Adrenal gland (tissue), 5 donors: ENCODE measurements around the gene VAT1.

ENCODE experiments used
- POLR2A ChIP-seq, 2 donors: fragments of 450-650 bp; IDR thresholded peaks; one replicate each; pipeline ENCODE4 v1.6.1; 2017; ENCODE audit warnings: antibody characterized with exemption in 2 of 2, mild to moderate bottlenecking in 2 of 2, moderate library complexity in 1 of 2
- TF ChIP-seq, protein P1 (sequence below), 6 experiments: fragments of 450-650 bp in 4 of 6; fragments of 200-600 bp in 2 of 6; sonication (generic) in 1 of 6; IDR thresholded peaks; 1 replicate in 5 of 6; 2 replicates in 1 of 6; pipeline versions ENCODE4 v1.5.1 to v1.8.0; 2016 to 2021; ENCODE audit warnings: antibody characterized with exemption in 6 of 6, mild to moderate bottlenecking in 2 of 6, moderate library complexity in 1 of 6
- donor health status: DM: no; HTN: no; CAD: no.

DNA sequence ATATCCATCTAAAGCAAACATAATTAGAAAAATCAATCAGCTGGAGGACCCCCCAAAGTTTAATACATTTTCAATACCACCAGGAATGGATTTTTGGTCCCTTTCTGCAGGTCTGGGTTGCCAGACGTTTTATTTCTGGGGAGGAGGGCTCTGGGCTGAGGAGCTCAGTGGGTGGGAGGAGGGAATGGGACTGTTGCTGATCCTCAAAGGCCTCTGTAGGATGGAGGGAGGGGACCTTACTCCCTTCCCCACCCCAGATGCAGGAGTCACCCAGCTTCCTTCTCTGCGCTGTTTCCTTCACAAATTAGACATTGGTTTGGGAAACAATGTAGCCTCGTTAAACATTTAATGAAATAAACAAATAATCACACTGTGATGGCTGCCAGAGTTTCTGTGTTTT lies 9.5 kb upstream of the VAT1 start:
- TF ChIP-seq, protein P1, sequence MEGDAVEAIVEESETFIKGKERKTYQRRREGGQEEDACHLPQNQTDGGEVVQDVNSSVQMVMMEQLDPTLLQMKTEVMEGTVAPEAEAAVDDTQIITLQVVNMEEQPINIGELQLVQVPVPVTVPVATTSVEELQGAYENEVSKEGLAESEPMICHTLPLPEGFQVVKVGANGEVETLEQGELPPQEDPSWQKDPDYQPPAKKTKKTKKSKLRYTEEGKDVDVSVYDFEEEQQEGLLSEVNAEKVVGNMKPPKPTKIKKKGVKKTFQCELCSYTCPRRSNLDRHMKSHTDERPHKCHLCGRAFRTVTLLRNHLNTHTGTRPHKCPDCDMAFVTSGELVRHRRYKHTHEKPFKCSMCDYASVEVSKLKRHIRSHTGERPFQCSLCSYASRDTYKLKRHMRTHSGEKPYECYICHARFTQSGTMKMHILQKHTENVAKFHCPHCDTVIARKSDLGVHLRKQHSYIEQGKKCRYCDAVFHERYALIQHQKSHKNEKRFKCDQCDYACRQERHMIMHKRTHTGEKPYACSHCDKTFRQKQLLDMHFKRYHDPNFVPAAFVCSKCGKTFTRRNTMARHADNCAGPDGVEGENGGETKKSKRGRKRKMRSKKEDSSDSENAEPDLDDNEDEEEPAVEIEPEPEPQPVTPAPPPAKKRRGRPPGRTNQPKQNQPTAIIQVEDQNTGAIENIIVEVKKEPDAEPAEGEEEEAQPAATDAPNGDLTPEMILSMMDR (IDR thresholded peaks at IDR 0.05): no peak
- TF ChIP-seq POLR2A (IDR thresholded peaks at IDR 0.05): no peak
